ENCODE measurements around the gene SYNGR1.

Gene SYNGR1

GRCh38 chr22:39349506-39349966 lies 255 bp upstream of the SYNGR1 start:
- peaks cover 27% of the 10 kb centered on the region for H3K4me1 ChIP-seq (ENCODE audit: low read length)
- H4K20me1 ChIP-seq (ENCODE audit: insufficient read depth, low read length), result peaks cover 7% of the 10 kb centered on the region; the same call in 1 of the 2 replicates
- peak overlapping the region; percentile 94 for H2AFZ ChIP-seq (ENCODE audit: low read depth, low read length)
- no peaks in the 10 kb centered on the region for H3K36me3 ChIP-seq (replicated peaks; ENCODE audit: low read depth, low read length)
- H3K4me3 ChIP-seq (ENCODE audit: low read length), result peak overlapping the region; percentile 94
- TF ChIP-seq EZH2phosphoT487 (IDR thresholded peaks at IDR 0.05; ENCODE audit: low read depth), result no peak
- TF ChIP-seq CTCF (IDR thresholded peaks at IDR 0.05; ENCODE audit: low read depth, low read length), result no peak
- peaks cover 21% of the 10 kb centered on the region for H3K79me2 ChIP-seq (ENCODE audit: low read length)
- peak overlapping the region; percentile 94 for H3K9ac ChIP-seq (ENCODE audit: low read length)
- H3K9me3 ChIP-seq (ENCODE audit: insufficient read depth, low read length), result no peaks in the 10 kb centered on the region
- H3K4me2 ChIP-seq (ENCODE audit: low read length), result peak overlapping the region; percentile 94
- H3K27me3 ChIP-seq (ENCODE audit: low read depth, low read length), result peaks cover 7% of the 10 kb centered on the region; the same call in 1 of the 2 replicates
- H3K27ac ChIP-seq (ENCODE audit: low read length), result peak overlapping the region; percentile 58

GRCh38 chr22:39350757-39351688 lies 1.2 kb downstream of the SYNGR1 start:
- H3K9ac ChIP-seq (ENCODE audit: low read length), result peak overlapping the region; percentile 84

GRCh38 chr22:39351689-39352214 lies 2.0 kb downstream of the SYNGR1 start:
- H3K79me2 ChIP-seq (ENCODE audit: low read length), result peaks cover 30% of the 10 kb centered on the region
- peak overlapping the region; percentile 93 for H3K4me2 ChIP-seq (ENCODE audit: low read length)
- no peaks in the 10 kb centered on the region for H3K36me3 ChIP-seq (replicated peaks; ENCODE audit: low read depth, low read length)
- H3K9me3 ChIP-seq (ENCODE audit: insufficient read depth, low read length), result no peaks in the 10 kb centered on the region
- peak overlapping the region; percentile 66 for H3K27ac ChIP-seq (ENCODE audit: low read length)
- TF ChIP-seq EZH2phosphoT487 (IDR thresholded peaks at IDR 0.05; ENCODE audit: low read depth) (no peak), CTCF (IDR thresholded peaks at IDR 0.05; ENCODE audit: low read depth, low read length) (no peak)
- H3K4me1 ChIP-seq (ENCODE audit: low read length), result peaks cover 27% of the 10 kb centered on the region
- H3K9ac ChIP-seq (ENCODE audit: low read length), result peak overlapping the region; percentile 84; the same call in 1 of the 2 replicates
- no peak overlapping the region for H2AFZ ChIP-seq (ENCODE audit: low read depth, low read length)
- H3K4me3 ChIP-seq (ENCODE audit: low read length), result peak overlapping the region; percentile 94
- no peaks in the 10 kb centered on the region for H3K27me3 ChIP-seq (ENCODE audit: low read depth, low read length)
- H4K20me1 ChIP-seq (ENCODE audit: insufficient read depth, low read length), result peaks cover 16% of the 10 kb centered on the region; the same call in 1 of the 2 replicates

More at GRCh38 chr22:39350757-39351688, 1.2 kb downstream of the SYNGR1 start:
- H2AFZ ChIP-seq (ENCODE audit: low read depth, low read length), result no peak overlapping the region
- H4K20me1 ChIP-seq (ENCODE audit: insufficient read depth, low read length), result peaks cover 10% of the 10 kb centered on the region; the same call in 1 of the 2 replicates
- H3K9me3 ChIP-seq (ENCODE audit: insufficient read depth, low read length), result no peaks in the 10 kb centered on the region
- peaks cover 27% of the 10 kb centered on the region for H3K4me1 ChIP-seq (ENCODE audit: low read length)
- peaks cover 25% of the 10 kb centered on the region for H3K79me2 ChIP-seq (ENCODE audit: low read length)
- TF ChIP-seq CTCF (IDR thresholded peaks at IDR 0.05; ENCODE audit: low read depth, low read length) (no peak), EZH2phosphoT487 (IDR thresholded peaks at IDR 0.05; ENCODE audit: low read depth) (no peak)
- H3K4me3 ChIP-seq (ENCODE audit: low read length), result peak overlapping the region; percentile 94
- no peaks in the 10 kb centered on the region for H3K36me3 ChIP-seq (replicated peaks; ENCODE audit: low read depth, low read length)
- peak overlapping the region; percentile 66 for H3K27ac ChIP-seq (ENCODE audit: low read length)
- peak overlapping the region; percentile 93 for H3K4me2 ChIP-seq (ENCODE audit: low read length)
- H3K27me3 ChIP-seq (ENCODE audit: low read depth, low read length), result 0 out of 2 replicates have a peak, but pooled peaks cover 4% of the 10 kb centered on the region

Measured in OCI-LY3 (cell line).